Ramos (cell line): Measurements from ENCODE around the gene PRKCZ.

ENCODE experiments used
- in situ Hi-C: fragments of 300-500 bp; cut with MboI; formaldehyde crosslinking; loops from one replicate; pipeline ENCODE4 v1.14.3; 2022; ENCODE audit warnings: low sequenced_read_pairs; ENCODE audit not compliant: unreplicated experiment

PRKCZ gene

GRCh38 chr1:2024451-2024850, 25.8 kb upstream of the PRKCZ start:
- in situ Hi-C loops, result no loop called here

- in situ Hi-C loops, result no loop called here
These were observed 25.3 kb upstream of the PRKCZ start for GRCh38 chr1:2024887-2025286.

GRCh38 chr1:2025491-2025981, 24.7 kb upstream of the PRKCZ start:
- in situ Hi-C loops, result no loop called here

- in situ Hi-C loops, result no loop called here
These were observed 22.1 kb upstream of the PRKCZ start for GRCh38 chr1:2027961-2028583.

- in situ Hi-C loops, result no loop called here
These were observed 21.2 kb upstream of the PRKCZ start for GRCh38 chr1:2028870-2029560.

- in situ Hi-C loops, result no loop called here
These were observed 20.6 kb upstream of the PRKCZ start for GRCh38 chr1:2029561-2029960.

- in situ Hi-C loops, result no loop called here
These were observed 19.9 kb upstream of the PRKCZ start for GRCh38 chr1:2030076-2030871.

GRCh38 chr1:2031546-2032540, 18.4 kb upstream of the PRKCZ start:
- in situ Hi-C loops, result no loop called here

GRCh38 chr1:2032737-2033136, 17.5 kb upstream of the PRKCZ start:
- in situ Hi-C loops, result no loop called here

GRCh38 chr1:2033165-2033564, 17.0 kb upstream of the PRKCZ start:
- in situ Hi-C loops, result no loop called here

- in situ Hi-C loops, result loop anchor here (5.0 kb wide), 1 partner anchor 89 kb away; no protein-coding TSS in a partner anchor
These were observed 13.9 kb upstream of the PRKCZ start for GRCh38 chr1:2036287-2036686.

GRCh38 chr1:2037314-2037979, 12.8 kb upstream of the PRKCZ start:
- in situ Hi-C loops, result loop anchor here (5.0 kb wide), 1 partner anchor 90 kb away; no protein-coding TSS in a partner anchor

- in situ Hi-C loops, result loop anchor here (5.0 kb wide), 1 partner anchor 91 kb away; no protein-coding TSS in a partner anchor
These were observed 12.0 kb upstream of the PRKCZ start for GRCh38 chr1:2038229-2038628.

GRCh38 chr1:2039251-2039650, 11.0 kb upstream of the PRKCZ start:
- in situ Hi-C loops, result loop anchor here (5.0 kb wide), 1 partner anchor 92 kb away; no protein-coding TSS in a partner anchor

GRCh38 chr1:2041305-2041704, 8.9 kb upstream of the PRKCZ start:
- in situ Hi-C loops, result loop anchor here (10.0 kb wide), 1 partner anchor 327 kb away; no protein-coding TSS in a partner anchor

GRCh38 chr1:2041887-2042286, 8.3 kb upstream of the PRKCZ start:
- in situ Hi-C loops, result loop anchor here (10.0 kb wide), 1 partner anchor 327 kb away; no protein-coding TSS in a partner anchor

GRCh38 chr1:2042830-2043773, 7.1 kb upstream of the PRKCZ start:
- in situ Hi-C loops, result loop anchor here (10.0 kb wide), 1 partner anchor 328 kb away; no protein-coding TSS in a partner anchor

- in situ Hi-C loops, result loop anchor here (10.0 kb wide), 1 partner anchor 329 kb away; no protein-coding TSS in a partner anchor
These were observed 6.3 kb upstream of the PRKCZ start for GRCh38 chr1:2043886-2044285.
